Astrocyte (in vitro differentiated cells and primary cell): Measurements from ENCODE around the gene HMGCS2. TPM values are rescaled to one million over a fixed set of nuclear protein-coding genes. Genes with fewer than 3 reads are reported as not detected.

Experiments
- DNase-seq: peaks from one replicate; pipeline ENCODE4 v3.0.0-alpha.2; 2010; ENCODE audit warnings: low read depth
- FAIRE-seq: peaks from 2 replicates; lab custom pipeline; 2011; peaks lifted over from hg19 to GRCh38; lab: Jason Lieb, UNC
- H2AFZ ChIP-seq: 2 replicates; pipeline ENCODE4 v1.6.0; 2012; ENCODE audit warnings: low read depth, low read length, inconsistent platforms
- H3K27ac ChIP-seq: 2 replicates; pipeline ENCODE4 v1.5.1; 2011; ENCODE audit warnings: low read depth, low read length, inconsistent platforms
- H3K27me3 ChIP-seq: 2 replicates; pipeline ENCODE4 v1.6.0; 2011; ENCODE audit warnings: low read length, inconsistent platforms; ENCODE audit not compliant: insufficient read depth
- H3K36me3 ChIP-seq: 2 replicates; pipeline ENCODE4 v1.5.1; 2011; ENCODE audit warnings: low read length, inconsistent platforms; ENCODE audit not compliant: insufficient read depth
- H3K4me1 ChIP-seq: 2 replicates; pipeline ENCODE4 v1.5.1; 2011; ENCODE audit warnings: low read length, inconsistent platforms; ENCODE audit not compliant: insufficient read depth
- H3K4me2 ChIP-seq: 2 replicates; pipeline ENCODE4 v1.6.0; 2012; ENCODE audit warnings: low read length, inconsistent platforms
- H3K4me3 ChIP-seq: 2 replicates; pipeline ENCODE4 v1.5.1; 2011; ENCODE audit warnings: low read depth, mild to moderate bottlenecking, low read length, inconsistent platforms; ENCODE audit not compliant: insufficient read depth
- H3K79me2 ChIP-seq: 2 replicates; pipeline ENCODE4 v1.6.0; 2012; ENCODE audit warnings: mild to moderate bottlenecking, low read length, inconsistent platforms; ENCODE audit not compliant: insufficient read depth
- H3K9ac ChIP-seq: 2 replicates; pipeline ENCODE4 v1.6.0; 2012; ENCODE audit warnings: mild to moderate bottlenecking, low read length, inconsistent platforms
- H3K9me3 ChIP-seq: 2 replicates; pipeline ENCODE4 v1.5.1; 2012; ENCODE audit warnings: low read depth, mild to moderate bottlenecking, low read length, inconsistent platforms; ENCODE audit not compliant: insufficient read depth
- H4K20me1 ChIP-seq: 2 replicates; pipeline ENCODE4 v1.6.0; 2012; ENCODE audit warnings: low read length, inconsistent platforms; ENCODE audit not compliant: insufficient read depth
- H3K27ac Mint-ChIP-seq: one replicate; pipeline ENCODE4 v1.8.0; 2021; ENCODE audit warnings: mild to moderate bottlenecking, mixed read lengths; ENCODE audit not compliant: unreplicated experiment
- H3K27me3 Mint-ChIP-seq: one replicate; pipeline ENCODE4 v1.8.0; 2021; ENCODE audit warnings: low read depth, mixed read lengths; ENCODE audit not compliant: unreplicated experiment
- H3K36me3 Mint-ChIP-seq: one replicate; pipeline ENCODE4 v1.8.0; 2021; ENCODE audit warnings: low read depth, mixed read lengths; ENCODE audit not compliant: unreplicated experiment
- H3K4me1 Mint-ChIP-seq: one replicate; pipeline ENCODE4 v1.8.0; 2021; ENCODE audit warnings: low read depth, mixed read lengths; ENCODE audit not compliant: unreplicated experiment
- H3K4me3 Mint-ChIP-seq: one replicate; pipeline ENCODE4 v1.8.0; 2021; ENCODE audit warnings: mild to moderate bottlenecking, moderate library complexity, mixed read lengths; ENCODE audit not compliant: unreplicated experiment
- H3K9me3 Mint-ChIP-seq: one replicate; pipeline ENCODE4 v1.8.0; 2021; ENCODE audit warnings: mild to moderate bottlenecking, mixed read lengths; ENCODE audit not compliant: unreplicated experiment
- EZH2 ChIP-seq: IDR thresholded peaks from 2 replicates; pipeline ENCODE4 v1.6.1; 2012; ENCODE audit warnings: mild to moderate bottlenecking, low read length, inconsistent platforms; ENCODE audit not compliant: insufficient read depth
- total RNA-seq: library from RNA; stranded (reverse); gene quantifications from 2 replicates; pipeline ENCODE4 v1.2.1, GENCODE V29; 2021
- TF ChIP-seq, protein P1 (sequence below): IDR thresholded peaks from 2 replicates; pipeline ENCODE4 v1.5.1; 2011; ENCODE audit warnings: low read depth, mild to moderate bottlenecking, inconsistent platforms, low read length, moderate library complexity; ENCODE audit not compliant: insufficient read depth

HMGCS2 gene
- total RNA-seq, 1 donor from 2014 or later: not detected

- Mint-ChIP-seq H3K4me1 (peaks cover 10% of the 10 kb centered on the region), H3K36me3 (peaks cover 2% of the 10 kb centered on the region), H3K27ac (peak overlapping the region; percentile 42), H3K4me3 (no peak overlapping the region), H3K9me3 (no peaks in the 10 kb centered on the region), H3K27me3 (peaks cover 6% of the 10 kb centered on the region)
- H2AFZ ChIP-seq: no peak overlapping the region
- no peak overlapping the region for H3K4me3 ChIP-seq
- H3K36me3 ChIP-seq: no peaks in the 10 kb centered on the region
- no peak overlapping the region for H3K27ac ChIP-seq
- TF ChIP-seq EZH2: no peak
- TF ChIP-seq, protein P1, sequence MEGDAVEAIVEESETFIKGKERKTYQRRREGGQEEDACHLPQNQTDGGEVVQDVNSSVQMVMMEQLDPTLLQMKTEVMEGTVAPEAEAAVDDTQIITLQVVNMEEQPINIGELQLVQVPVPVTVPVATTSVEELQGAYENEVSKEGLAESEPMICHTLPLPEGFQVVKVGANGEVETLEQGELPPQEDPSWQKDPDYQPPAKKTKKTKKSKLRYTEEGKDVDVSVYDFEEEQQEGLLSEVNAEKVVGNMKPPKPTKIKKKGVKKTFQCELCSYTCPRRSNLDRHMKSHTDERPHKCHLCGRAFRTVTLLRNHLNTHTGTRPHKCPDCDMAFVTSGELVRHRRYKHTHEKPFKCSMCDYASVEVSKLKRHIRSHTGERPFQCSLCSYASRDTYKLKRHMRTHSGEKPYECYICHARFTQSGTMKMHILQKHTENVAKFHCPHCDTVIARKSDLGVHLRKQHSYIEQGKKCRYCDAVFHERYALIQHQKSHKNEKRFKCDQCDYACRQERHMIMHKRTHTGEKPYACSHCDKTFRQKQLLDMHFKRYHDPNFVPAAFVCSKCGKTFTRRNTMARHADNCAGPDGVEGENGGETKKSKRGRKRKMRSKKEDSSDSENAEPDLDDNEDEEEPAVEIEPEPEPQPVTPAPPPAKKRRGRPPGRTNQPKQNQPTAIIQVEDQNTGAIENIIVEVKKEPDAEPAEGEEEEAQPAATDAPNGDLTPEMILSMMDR: no peak
- no peaks in the 10 kb centered on the region for H3K79me2 ChIP-seq
- H3K4me2 ChIP-seq: no peak overlapping the region
- FAIRE-seq: no peak
- H3K4me1 ChIP-seq: no peaks in the 10 kb centered on the region
- peaks cover 16% of the 10 kb centered on the region for H3K27me3 ChIP-seq
- H3K9me3 ChIP-seq: no peaks in the 10 kb centered on the region
- no peak overlapping the region for H3K9ac ChIP-seq
- no peak for DNase-seq
- no peaks in the 10 kb centered on the region for H4K20me1 ChIP-seq
These were observed 15.6 kb upstream of the HMGCS2 start for GRCh38 chr1:119784191-119784781.

GRCh38 chr1:119783354-119784185 lies 14.9 kb upstream of the HMGCS2 start:
- H3K27me3 Mint-ChIP-seq: peaks cover 6% of the 10 kb centered on the region
- peaks cover 11% of the 10 kb centered on the region for H3K4me1 Mint-ChIP-seq
- no peak overlapping the region for H3K27ac Mint-ChIP-seq
- H3K4me3 Mint-ChIP-seq: no peak overlapping the region
- peaks cover 2% of the 10 kb centered on the region for H3K36me3 Mint-ChIP-seq
- Histone ChIP-seq H3K36me3 (no peaks in the 10 kb centered on the region), H3K4me3 (no peak overlapping the region), H3K4me2 (no peak overlapping the region), H3K79me2 (no peaks in the 10 kb centered on the region), H4K20me1 (no peaks in the 10 kb centered on the region), H3K9ac (no peak overlapping the region), H3K4me1 (no peaks in the 10 kb centered on the region), H3K27ac (no peak overlapping the region), H3K27me3 (peaks cover 16% of the 10 kb centered on the region), H2AFZ (no peak overlapping the region), H3K9me3 (no peaks in the 10 kb centered on the region)
- FAIRE-seq: no peak
- peak; percentile 34 for DNase-seq
- TF ChIP-seq, protein P1: no peak
- no peak for TF ChIP-seq EZH2
- H3K9me3 Mint-ChIP-seq: no peaks in the 10 kb centered on the region
